Heart left ventricle (tissue), 16 donors: ENCODE measurements around the gene USP48. TPM values are rescaled to one million over a fixed set of nuclear protein-coding genes. Genes with fewer than 3 reads are reported as not detected.
"Not testable (repeated sequence)": the region's sequence is repeated elsewhere in the genome, so short reads cannot be mapped to it uniquely, and the experiment has no call there.

Source experiments
- ATAC-seq, 4 donors: fragments of 200-7000 bp; cut with Tn5 transposase; one replicate each; pipeline ENCODE4 v1.9.1; 2020 to 2022; ENCODE audit warnings: moderate library complexity in 4 of 4, mild to moderate bottlenecking in 3 of 4, moderate number of reproducible peaks in 1 of 4
- DNase-seq, 5 donors: peaks; one replicate each; pipeline ENCODE4 v3.0.0-alpha.2; 2020
- H3K27ac ChIP-seq, 12 donors: fragments of 200-600 bp; sonication (generic) in 4 of 12; one replicate each; pipeline versions ENCODE4 v1.5.0 to v1.8.0; 2016 to 2022; ENCODE audit warnings: mild to moderate bottlenecking in 2 of 12
- H3K27me3 ChIP-seq, 9 donors: fragments of 200-600 bp; sonication (generic) in 2 of 9; one replicate each; pipeline versions ENCODE4 v1.5.1 to v1.8.0; 2016 to 2022; ENCODE audit warnings: mild to moderate bottlenecking in 3 of 9
- H3K36me3 ChIP-seq, 9 donors: fragments of 200-600 bp; sonication (generic) in 2 of 9; one replicate each; pipeline versions ENCODE4 v1.5.0 to v1.8.0; 2018 to 2022; ENCODE audit warnings: mild to moderate bottlenecking in 2 of 9
- H3K4me1 ChIP-seq, 12 donors: fragments of 200-600 bp; sonication (generic) in 4 of 12; one replicate each; pipeline versions ENCODE4 v1.5.0 to v1.8.0; 2016 to 2022; ENCODE audit warnings: mild to moderate bottlenecking in 3 of 12
- H3K4me3 ChIP-seq, 12 donors: fragments of 200-600 bp; sonication (generic) in 4 of 12; one replicate each; pipeline versions ENCODE4 v1.5.0 to v1.8.0; 2017 to 2022; ENCODE audit warnings: mild to moderate bottlenecking in 9 of 12, moderate library complexity in 4 of 12
- H3K9me3 ChIP-seq, 12 donors: fragments of 200-600 bp; sonication (generic) in 4 of 12; one replicate each; pipeline versions ENCODE4 v1.5.0 to v1.8.0; 2016 to 2022; ENCODE audit warnings: mild to moderate bottlenecking in 1 of 12
- POLR2A ChIP-seq, 2 donors: fragments of 450-650 bp; IDR thresholded peaks; one replicate each; pipeline ENCODE4 v1.6.1; 2017; ENCODE audit warnings: antibody characterized with exemption in 2 of 2, mild to moderate bottlenecking in 2 of 2, moderate library complexity in 2 of 2
- WGBS, 4 donors: extraction: QIAGEN DNeasy Blood & Tissue Kit in 2 of 4; methylation state at CpG; one replicate each; pipeline versions ENCODE4 v1.1.5 to v1.1.7; 2013 to 2018; 5-methylcytosine and 5-hydroxymethylcytosine counted together
- intact Hi-C, 10 donors: fragments of 100-400 bp; cut with DNase I; formaldehyde crosslinking; loops; one replicate each; pipeline versions ENCODE4 v1.11.1 to v1.14.2; 2022
- polyA plus RNA-seq, 2 donors: library from polyadenylated mRNA; stranded (reverse); fragments of 200-250 nt; gene quantifications; one replicate each; pipeline ENCODE4 v1.2.3, GENCODE V29; 2013
- total RNA-seq, 9 donors: library from RNA; depleted of rRNA in 2 of 9; stranded (reverse); fragments of >200 nt in 2 of 9; fragmentation: NEBNext Ultra II Directional in 3 of 9; extraction: Animal tissue kit (Norgen Biotek cat#: 25700) in 3 of 9; gene quantifications; one replicate each; pipeline versions ENCODE4 v1.1.0 to v1.2.4, GENCODE V29; 2016 to 2023
- TF ChIP-seq, protein P1 (sequence below), 12 donors: fragments of 200-600 bp; sonication (generic) in 4 of 12; IDR thresholded peaks; one replicate each; pipeline versions ENCODE4 v1.5.0 to v1.8.0; 2018 to 2022; ENCODE audit warnings: antibody characterized with exemption in 12 of 12, mild to moderate bottlenecking in 5 of 12
- donor health status: ischemic (EF 13 %, LVEDD 7.1; RV severe dilation, severe dysfunction).
- donor health status: healthy with polysubstance abuse.
- donor health status: DM: no; HTN: yes; CAD: no.
- donor health status: DM: no; HTN: no; CAD: no.
- donor health status: ischemic (EF 25% LVEDD 6.9; RV normal size, moderate dysfunction).
- donor health status: ischemic (EF 25% LVEDD 5.7; RV mildly dilated, moderate dysfunction).
- donor health status: healthy.
- donor health status: DM: yes; HTN: yes; CAD: no.
- donor health status: ischemic (EF 35%, LVEDD 5.7; RV mildly dilated, moderate dysfunction).
- donor health status: nonischemic (EF 11% LVEDD 7.7; RV severe dilation, severe dysfunction).
- donor health status: DM: yes; HTN: yes; CAD: no.
- donor health status: PGD.
- donor health status: ischemic (EF 29% LVEDD 5.4; RV normal size, mild dysfunction).
- donor health status: nonischemic (EF 23%, LVEDD 6.1; RV moderate dilation, normal function).

The USP48 gene
- total and polyA plus RNA-seq, 11 donors, result 17.3 to 45.5 (median 38.8) TPM

DNA sequence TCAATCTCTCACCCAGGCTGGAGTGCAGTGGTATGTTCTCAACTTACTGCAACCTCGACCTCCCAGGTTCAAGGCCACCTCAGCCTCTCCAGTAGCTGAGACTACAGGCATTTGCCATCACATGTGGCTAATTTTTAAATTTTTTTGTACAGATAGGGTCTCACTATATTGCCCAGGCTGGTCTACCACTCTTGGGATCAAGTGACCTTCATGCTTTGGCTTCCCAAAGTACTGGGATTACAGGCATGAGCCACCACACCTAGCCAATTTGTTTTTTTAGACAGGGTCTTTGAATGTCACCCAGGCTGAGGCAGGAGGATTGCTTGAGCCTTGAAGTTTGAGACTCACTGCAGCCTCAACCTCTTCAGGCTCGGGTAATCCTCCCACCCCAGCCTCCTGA lies 10.2 kb upstream of the USP48 start:
- WGBS, 4 donors, result 81 to 86% (median 82%) methylated on average over 2 of the region's 2 CpGs
- H3K4me1 ChIP-seq, result no peaks in the 10 kb centered on the region
- H3K9me3 ChIP-seq, result peaks cover 0 to 14% (median 3%) of the 10 kb centered on the region in 12 donors
- H3K27ac ChIP-seq, result no peak overlapping the region
- DNase-seq (no peak), ATAC-seq (no peak)
- no peaks in the 10 kb centered on the region for H3K36me3 ChIP-seq
- TF ChIP-seq, protein P1, sequence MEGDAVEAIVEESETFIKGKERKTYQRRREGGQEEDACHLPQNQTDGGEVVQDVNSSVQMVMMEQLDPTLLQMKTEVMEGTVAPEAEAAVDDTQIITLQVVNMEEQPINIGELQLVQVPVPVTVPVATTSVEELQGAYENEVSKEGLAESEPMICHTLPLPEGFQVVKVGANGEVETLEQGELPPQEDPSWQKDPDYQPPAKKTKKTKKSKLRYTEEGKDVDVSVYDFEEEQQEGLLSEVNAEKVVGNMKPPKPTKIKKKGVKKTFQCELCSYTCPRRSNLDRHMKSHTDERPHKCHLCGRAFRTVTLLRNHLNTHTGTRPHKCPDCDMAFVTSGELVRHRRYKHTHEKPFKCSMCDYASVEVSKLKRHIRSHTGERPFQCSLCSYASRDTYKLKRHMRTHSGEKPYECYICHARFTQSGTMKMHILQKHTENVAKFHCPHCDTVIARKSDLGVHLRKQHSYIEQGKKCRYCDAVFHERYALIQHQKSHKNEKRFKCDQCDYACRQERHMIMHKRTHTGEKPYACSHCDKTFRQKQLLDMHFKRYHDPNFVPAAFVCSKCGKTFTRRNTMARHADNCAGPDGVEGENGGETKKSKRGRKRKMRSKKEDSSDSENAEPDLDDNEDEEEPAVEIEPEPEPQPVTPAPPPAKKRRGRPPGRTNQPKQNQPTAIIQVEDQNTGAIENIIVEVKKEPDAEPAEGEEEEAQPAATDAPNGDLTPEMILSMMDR (IDR thresholded peaks at IDR 0.05), result no peak
- TF ChIP-seq POLR2A (IDR thresholded peaks at IDR 0.05), result no peak
- no peaks in the 10 kb centered on the region for H3K27me3 ChIP-seq
- no peak overlapping the region for H3K4me3 ChIP-seq
- intact Hi-C loops, result no loop called here

DNA sequence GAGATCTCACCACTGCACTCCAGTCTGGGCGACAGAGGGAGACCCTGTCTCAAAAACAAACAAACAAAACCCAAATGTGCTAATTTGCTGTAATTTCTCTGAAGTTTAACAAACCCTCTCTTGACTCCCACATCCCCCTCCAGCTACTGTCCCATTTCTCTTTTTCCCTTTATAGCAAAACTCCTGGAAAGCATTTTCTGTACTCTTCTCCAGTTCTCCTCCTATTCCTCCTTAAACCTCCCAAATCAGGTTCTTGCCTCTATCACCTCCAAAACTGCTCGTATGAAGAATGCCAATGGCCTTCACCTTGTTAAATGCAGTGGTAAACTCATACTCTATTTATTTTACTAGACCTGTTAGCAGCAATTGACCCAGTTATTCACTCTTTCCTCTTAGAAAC lies 3.7 kb upstream of the USP48 start:
- no peaks in the 10 kb centered on the region for H3K27me3 ChIP-seq

DNA sequence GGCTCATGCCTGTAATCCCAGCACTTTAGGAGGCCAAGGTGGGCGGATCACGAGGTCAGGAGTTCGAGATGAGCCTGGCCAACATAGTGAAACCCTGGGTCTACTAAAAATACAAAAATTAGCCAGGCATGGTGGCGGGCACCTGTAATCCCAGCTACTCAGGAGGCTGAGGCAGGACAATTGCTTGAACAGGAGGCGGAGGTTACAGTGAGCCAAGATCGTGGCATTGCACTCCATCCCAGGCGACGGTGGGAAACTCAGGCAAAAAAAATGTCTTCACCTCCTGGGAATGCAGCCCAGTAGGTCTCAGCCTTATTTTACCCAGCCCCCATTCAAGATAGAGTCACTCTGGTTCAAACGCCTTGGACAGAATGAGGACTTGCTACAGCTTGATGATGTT lies 2.8 kb upstream of the USP48 start:
- H3K27ac ChIP-seq, H3K9me3 ChIP-seq, DNase-seq, H3K27me3 ChIP-seq, ATAC-seq, H3K4me3 ChIP-seq, H3K36me3 ChIP-seq, intact Hi-C loops: not testable (repeated sequence)
- 84 to 91% (median 88%) methylated on average over 9 of the region's 9 CpGs for WGBS, 4 donors
- peaks cover 0 to 20% (median 12%) of the 10 kb centered on the region in 12 donors for H3K4me1 ChIP-seq

More for the DNA sequence above, 3.7 kb upstream of the USP48 start:
- Histone ChIP-seq H3K4me3 (no peak overlapping the region), H3K9me3 (no peaks in the 10 kb centered on the region), H3K27ac (no peak overlapping the region), H3K4me1 (peaks cover 0 to 11% (median 5%) of the 10 kb centered on the region in 12 donors), H3K36me3 (no peaks in the 10 kb centered on the region)
- TF ChIP-seq, protein P1 (IDR thresholded peaks at IDR 0.05), result no peak
- no peak for TF ChIP-seq POLR2A (IDR thresholded peaks at IDR 0.05)
- no peak for DNase-seq
- WGBS, 4 donors, result 78 to 80% (median 80%) methylated on average over 2 of the region's 2 CpGs
- ATAC-seq, result no peak
- intact Hi-C loops, result no loop called here

DNA sequence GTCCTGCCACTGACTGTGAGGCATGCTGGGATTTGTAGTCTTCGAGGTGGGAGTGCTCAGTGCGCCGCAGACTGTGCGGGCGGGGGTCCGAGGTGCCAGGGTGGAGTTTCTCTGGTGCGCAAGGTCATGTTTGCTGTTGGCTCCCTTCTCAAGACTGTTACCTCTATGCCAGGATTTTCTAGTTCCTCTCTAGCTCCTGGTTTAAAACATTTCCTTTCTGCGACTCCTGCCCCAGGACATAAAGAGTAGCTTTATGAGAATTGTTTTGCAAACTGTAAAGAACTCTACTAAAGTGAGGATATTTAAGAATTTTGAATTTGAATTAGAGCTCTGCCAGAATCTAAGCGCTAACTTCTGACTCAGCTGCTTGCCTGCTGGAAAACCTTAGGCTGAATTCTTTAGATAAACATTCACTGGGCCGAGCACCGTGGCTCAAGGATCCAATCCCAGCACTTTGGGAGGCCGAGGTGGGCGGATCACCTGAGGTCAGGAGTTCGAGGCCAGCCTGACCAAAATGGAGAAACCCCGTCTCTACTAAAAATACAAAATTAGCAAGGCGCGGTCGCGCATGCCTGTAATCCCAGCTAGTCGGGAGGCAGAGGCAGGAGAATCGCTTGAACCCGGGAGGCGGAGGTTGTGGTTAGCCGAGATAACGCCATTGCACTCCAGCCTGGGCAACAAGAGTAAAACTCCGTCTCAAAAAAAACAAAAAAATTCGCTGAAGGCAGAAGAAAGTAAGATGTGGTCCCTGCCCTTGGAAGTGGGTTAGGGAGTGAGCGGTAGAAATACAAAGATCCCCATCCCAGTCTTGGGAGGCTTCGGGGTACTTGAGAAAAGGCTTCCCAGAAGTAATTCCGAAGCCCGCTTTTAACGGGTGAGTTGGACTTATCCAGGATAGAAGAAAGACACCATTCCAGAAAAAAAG lies 992 bp upstream of the USP48 start:
- Histone ChIP-seq H3K36me3 (no peaks in the 10 kb centered on the region), H3K27ac (peak overlapping the region; percentile 98 to 100 (median 100)), H3K4me3 (peak overlapping the region; percentile 66 to 100 (median 96)), H3K4me1 (peaks cover 0 to 35% (median 21%) of the 10 kb centered on the region in 12 donors), H3K9me3 (no peaks in the 10 kb centered on the region), H3K27me3 (no peaks in the 10 kb centered on the region)
- no peak for DNase-seq
- WGBS, 4 donors, result 52 to 56% (median 53%) methylated on average over 32 of the region's 32 CpGs
- intact Hi-C loops, result loop anchor here in 1 of 10 donors (1.0 kb wide), 1 partner anchor 35 kb away; no protein-coding TSS in a partner anchor
- no peak for TF ChIP-seq POLR2A (IDR thresholded peaks at IDR 0.05)
- TF ChIP-seq, protein P1 (IDR thresholded peaks at IDR 0.05), result no peak
- no peak for ATAC-seq
